T-helper 17 cell (primary cell): ENCODE results near the gene ARID1B. TPM values are rescaled to one million over a fixed set of nuclear protein-coding genes. Genes with fewer than 3 reads are reported as not detected.
A peak's percentile ranks its signal among the peaks of the same experiment; 100 is the strongest.

ENCODE experiments used
- ATAC-seq: fragments of 150-1000 bp; cut with Tn5 transposase; 2 replicates; pipeline ENCODE4 v1.10.0; 2021; ENCODE audit warnings: mild to moderate bottlenecking, moderate library complexity
- DNase-seq, 3 donors: peaks; one replicate each; pipeline versions ENCODE4 v3.0.0 to v3.0.0-alpha.2; 2020 to 2021
- H3K9me3 ChIP-seq: one replicate; pipeline ENCODE4 v1.7.0; 2013; ENCODE audit warnings: low read length, mild to moderate bottlenecking; ENCODE audit not compliant: control insufficient read depth, poor library complexity, severe bottlenecking
- H3K27ac Mint-ChIP-seq: one replicate; pipeline ENCODE4 v1.8.0; 2022; ENCODE audit warnings: mild to moderate bottlenecking, moderate library complexity, mixed read lengths
- H3K27me3 Mint-ChIP-seq: one replicate; pipeline ENCODE4 v1.8.0; 2022; ENCODE audit warnings: mixed read lengths
- H3K36me3 Mint-ChIP-seq: one replicate; pipeline ENCODE4 v1.8.0; 2022; ENCODE audit warnings: low read depth, mixed read lengths
- H3K4me1 Mint-ChIP-seq: one replicate; pipeline ENCODE4 v1.8.0; 2022; ENCODE audit warnings: mild to moderate bottlenecking, mixed read lengths
- H3K4me3 Mint-ChIP-seq: one replicate; pipeline ENCODE4 v1.8.0; 2022; ENCODE audit warnings: mild to moderate bottlenecking, moderate library complexity, mixed read lengths
- total RNA-seq, 4 donors: library from RNA in 2 of 4; stranded (reverse) in 2 of 4; gene quantifications; one replicate each; pipeline ENCODE4 v1.2.3 and lab custom pipeline; 2022 to 2026

The ARID1B gene
- total RNA-seq (100 to 1,000 TPM; 149 to 158 TPM), total RNA-seq (lab: John Stamatoyannopoulos, UW) (128 to 168 reads per million in 2 donors)

GRCh38 chr6:156776840-156777576 lies at the start of gene ARID1B:
Gene ARID1B (plus strand): TSS chr6:156777378. CDS start chr6:156777681, 303 bp downstream.
- H3K9me3 ChIP-seq: no peaks in the 10 kb centered on the region
- ATAC-seq (peak; percentile 68), DNase-seq (peak; percentile 72 to 77 (median 75))
- H3K4me1 Mint-ChIP-seq: peaks cover 17% of the 10 kb centered on the region
- H3K4me3 Mint-ChIP-seq: peak within 1 kb of the TSS; percentile 96
- peaks cover 2% of the 10 kb centered on the region for H3K36me3 Mint-ChIP-seq
- H3K27me3 Mint-ChIP-seq: no peaks in the 10 kb centered on the region
- H3K27ac Mint-ChIP-seq: peak within 1 kb of the TSS; percentile 92

GRCh38 chr6:156727715-156728385 lies 49.3 kb upstream of the ARID1B start:
- H3K36me3 Mint-ChIP-seq: no peaks in the 10 kb centered on the region
- H3K4me1 Mint-ChIP-seq: no peaks in the 10 kb centered on the region
- H3K27me3 Mint-ChIP-seq: no peaks in the 10 kb centered on the region
- DNase-seq: no peak
- no peak for ATAC-seq
- H3K4me3 Mint-ChIP-seq: no peak overlapping the region
- no peak overlapping the region for H3K27ac Mint-ChIP-seq
- no peaks in the 10 kb centered on the region for H3K9me3 ChIP-seq

- ATAC-seq (no peak), DNase-seq (no peak)
- H3K4me3 Mint-ChIP-seq: no peak overlapping the region
- H3K9me3 ChIP-seq: no peaks in the 10 kb centered on the region
- no peaks in the 10 kb centered on the region for H3K4me1 Mint-ChIP-seq
- H3K27ac Mint-ChIP-seq: no peak overlapping the region
- no peaks in the 10 kb centered on the region for H3K36me3 Mint-ChIP-seq
- H3K27me3 Mint-ChIP-seq: no peaks in the 10 kb centered on the region
Observed at GRCh38 chr6:156729248-156729647, 47.9 kb upstream of the ARID1B start.

GRCh38 chr6:156731396-156731795 lies 45.8 kb upstream of the ARID1B start:
- no peaks in the 10 kb centered on the region for H3K4me1 Mint-ChIP-seq
- H3K9me3 ChIP-seq: no peaks in the 10 kb centered on the region

GRCh38 chr6:156735751-156736150 lies 41.4 kb upstream of the ARID1B start:
- Mint-ChIP-seq H3K36me3 (no peaks in the 10 kb centered on the region), H3K27me3 (no peaks in the 10 kb centered on the region), H3K4me1 (no peaks in the 10 kb centered on the region), H3K27ac (no peak overlapping the region), H3K4me3 (no peak overlapping the region)
- no peaks in the 10 kb centered on the region for H3K9me3 ChIP-seq
- no peak for DNase-seq
- no peak for ATAC-seq

More at GRCh38 chr6:156731396-156731795, 45.8 kb upstream of the ARID1B start:
- Mint-ChIP-seq H3K4me3 (no peak overlapping the region), H3K27me3 (no peaks in the 10 kb centered on the region), H3K27ac (no peak overlapping the region), H3K36me3 (no peaks in the 10 kb centered on the region)
- ATAC-seq: no peak
- no peak for DNase-seq

GRCh38 chr6:156740604-156741003 lies 36.6 kb upstream of the ARID1B start:
- ATAC-seq (no peak), DNase-seq (no peak)
- Mint-ChIP-seq H3K27ac (no peak overlapping the region), H3K4me1 (no peaks in the 10 kb centered on the region), H3K27me3 (no peaks in the 10 kb centered on the region), H3K36me3 (peaks cover 2% of the 10 kb centered on the region), H3K4me3 (no peak overlapping the region)
- H3K9me3 ChIP-seq: no peaks in the 10 kb centered on the region

- Mint-ChIP-seq H3K36me3 (peaks cover 2% of the 10 kb centered on the region), H3K27ac (no peak overlapping the region), H3K4me1 (no peaks in the 10 kb centered on the region), H3K27me3 (peaks cover 4% of the 10 kb centered on the region), H3K4me3 (no peak overlapping the region)
- H3K9me3 ChIP-seq: no peaks in the 10 kb centered on the region
- ATAC-seq (no peak), DNase-seq (no peak)
Observed at GRCh38 chr6:156741287-156742073, 35.7 kb upstream of the ARID1B start.

GRCh38 chr6:156747715-156748114 lies 29.5 kb upstream of the ARID1B start:
- Mint-ChIP-seq H3K27ac (no peak overlapping the region), H3K4me1 (no peaks in the 10 kb centered on the region), H3K36me3 (peaks cover 2% of the 10 kb centered on the region), H3K27me3 (peaks cover 10% of the 10 kb centered on the region), H3K4me3 (no peak overlapping the region)
- no peaks in the 10 kb centered on the region for H3K9me3 ChIP-seq
- DNase-seq: no peak
- no peak for ATAC-seq

GRCh38 chr6:156748504-156748903 lies 28.7 kb upstream of the ARID1B start:
- Mint-ChIP-seq H3K27ac (no peak overlapping the region), H3K27me3 (peaks cover 10% of the 10 kb centered on the region), H3K4me3 (no peak overlapping the region), H3K4me1 (no peaks in the 10 kb centered on the region), H3K36me3 (no peaks in the 10 kb centered on the region)
- no peaks in the 10 kb centered on the region for H3K9me3 ChIP-seq
- DNase-seq (no peak), ATAC-seq (no peak)

GRCh38 chr6:156752666-156753301 lies 24.4 kb upstream of the ARID1B start:
- Mint-ChIP-seq H3K27ac (no peak overlapping the region), H3K4me1 (no peaks in the 10 kb centered on the region), H3K4me3 (no peak overlapping the region), H3K27me3 (peaks cover 22% of the 10 kb centered on the region), H3K36me3 (no peaks in the 10 kb centered on the region)
- no peaks in the 10 kb centered on the region for H3K9me3 ChIP-seq
- DNase-seq (no peak), ATAC-seq (peak; percentile 47)

GRCh38 chr6:156756630-156757610 lies 20.3 kb upstream of the ARID1B start:
- Mint-ChIP-seq H3K4me3 (no peak overlapping the region), H3K27me3 (peaks cover 24% of the 10 kb centered on the region), H3K27ac (no peak overlapping the region), H3K4me1 (peaks cover 4% of the 10 kb centered on the region), H3K36me3 (no peaks in the 10 kb centered on the region)
- no peaks in the 10 kb centered on the region for H3K9me3 ChIP-seq
- DNase-seq (no peak), ATAC-seq (no peak)

GRCh38 chr6:156757849-156758248 lies 19.3 kb upstream of the ARID1B start:
- Mint-ChIP-seq H3K4me3 (no peak overlapping the region), H3K27me3 (peaks cover 21% of the 10 kb centered on the region), H3K36me3 (no peaks in the 10 kb centered on the region), H3K4me1 (peaks cover 4% of the 10 kb centered on the region), H3K27ac (no peak overlapping the region)
- no peaks in the 10 kb centered on the region for H3K9me3 ChIP-seq
- no peak for DNase-seq
- ATAC-seq: no peak
